Spleen (tissue), 7 donors: Measurements from ENCODE around the gene GART.

ENCODE experiments used
- POLR2A ChIP-seq, 3 donors: fragments of 450-650 bp; IDR thresholded peaks; one replicate each; pipeline ENCODE4 v1.5.1; 2017; ENCODE audit warnings: antibody characterized with exemption in 3 of 3, mild to moderate bottlenecking in 1 of 3
- TF ChIP-seq, protein P1 (sequence below), 11 experiments: fragments of 200-600 bp in 7 of 11; fragments of 450-650 bp in 4 of 11; sonication (generic) in 4 of 11; IDR thresholded peaks in 8 of 11; conservative IDR thresholded peaks in 3 of 11; 1 replicate in 7 of 11; 2 replicates in 4 of 11; pipeline versions ENCODE4 v1.4.0 to v1.8.0; 2016 to 2021; ENCODE audit warnings: antibody characterized with exemption in 11 of 11, inconsistent platforms in 4 of 11, mild to moderate bottlenecking in 1 of 11
- donor health status: DM: no; HTN: no; CAD: no; lungs with moderate emphysema.
- donor health status: DM: no; HTN: no; CAD: no.
- donor health status: DM: no; HTN: no; CAD: no.

DNA sequence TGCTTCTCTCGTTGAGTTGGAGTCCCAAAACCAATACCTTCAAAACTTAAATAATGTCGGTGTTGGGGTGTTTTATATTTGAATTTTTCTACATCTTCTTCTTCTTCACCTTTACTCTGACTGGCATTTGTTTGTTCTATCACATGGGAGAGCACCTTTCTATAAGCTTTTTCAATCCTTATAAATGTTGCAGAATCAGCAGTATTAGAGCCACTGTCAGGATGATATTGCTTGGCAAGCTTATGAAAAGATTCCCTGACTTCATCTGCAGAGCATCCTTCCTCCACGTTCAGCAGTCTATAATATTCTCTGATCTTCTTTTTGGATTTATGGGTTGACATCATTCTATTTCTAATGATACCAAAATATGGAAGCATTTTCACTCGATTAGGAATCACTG is 53.0 kb downstream of the GART start:
- TF ChIP-seq, protein P1, sequence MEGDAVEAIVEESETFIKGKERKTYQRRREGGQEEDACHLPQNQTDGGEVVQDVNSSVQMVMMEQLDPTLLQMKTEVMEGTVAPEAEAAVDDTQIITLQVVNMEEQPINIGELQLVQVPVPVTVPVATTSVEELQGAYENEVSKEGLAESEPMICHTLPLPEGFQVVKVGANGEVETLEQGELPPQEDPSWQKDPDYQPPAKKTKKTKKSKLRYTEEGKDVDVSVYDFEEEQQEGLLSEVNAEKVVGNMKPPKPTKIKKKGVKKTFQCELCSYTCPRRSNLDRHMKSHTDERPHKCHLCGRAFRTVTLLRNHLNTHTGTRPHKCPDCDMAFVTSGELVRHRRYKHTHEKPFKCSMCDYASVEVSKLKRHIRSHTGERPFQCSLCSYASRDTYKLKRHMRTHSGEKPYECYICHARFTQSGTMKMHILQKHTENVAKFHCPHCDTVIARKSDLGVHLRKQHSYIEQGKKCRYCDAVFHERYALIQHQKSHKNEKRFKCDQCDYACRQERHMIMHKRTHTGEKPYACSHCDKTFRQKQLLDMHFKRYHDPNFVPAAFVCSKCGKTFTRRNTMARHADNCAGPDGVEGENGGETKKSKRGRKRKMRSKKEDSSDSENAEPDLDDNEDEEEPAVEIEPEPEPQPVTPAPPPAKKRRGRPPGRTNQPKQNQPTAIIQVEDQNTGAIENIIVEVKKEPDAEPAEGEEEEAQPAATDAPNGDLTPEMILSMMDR (IDR thresholded peaks at IDR 0.05 in 8 of 11, conservative IDR thresholded peaks at IDR 0.05 in 3 of 11) = no peak
- no peak for TF ChIP-seq POLR2A (IDR thresholded peaks at IDR 0.05)
